SU-DHL-6 (cell line): ENCODE data around the gene LRRC40.

ENCODE experiments used
- H2AFZ ChIP-seq: fragments of 200-600 bp; sonication (generic); 2 replicates; pipeline ENCODE4 v1.6.1; 2014; ENCODE audit warnings: low read depth, mild to moderate bottlenecking, moderate library complexity, mixed read lengths, antibody characterized with exemption, low read length; ENCODE audit not compliant: severe bottlenecking
- H3F3A ChIP-seq: fragments of 200-600 bp; shearing (Covaris generic); 2 replicates; pipeline ENCODE4 v1.6.0; 2016; ENCODE audit warnings: antibody characterized with exemption, mild to moderate bottlenecking; ENCODE audit not compliant: insufficient read depth
- H3K27ac ChIP-seq: fragments of 200-600 bp; sonication (generic); 2 replicates; pipeline ENCODE4 v1.5.1; 2016; ENCODE audit warnings: low read depth, mild to moderate bottlenecking, low read length, moderate library complexity, mixed read lengths
- H3K27me3 ChIP-seq: fragments of 200-600 bp; sonication (generic), shearing (Covaris generic); 2 replicates; pipeline ENCODE4 v1.6.0; 2014; ENCODE audit warnings: mild to moderate bottlenecking, low read length
- H3K36me3 ChIP-seq: fragments of 200-600 bp; sonication (generic); 2 replicates; pipeline ENCODE4 v1.6.1; 2014; ENCODE audit warnings: mild to moderate bottlenecking, low read length, mixed read lengths
- H3K4me2 ChIP-seq: fragments of 300-600, 200-600 bp; shearing (Covaris generic), sonication (generic); 2 replicates; pipeline ENCODE4 v1.6.0; 2014; ENCODE audit warnings: low read length, low read depth, mild to moderate bottlenecking; ENCODE audit not compliant: poor library complexity, severe bottlenecking
- H3K4me3 ChIP-seq: fragments of 200-600 bp; sonication (generic); 2 replicates; pipeline ENCODE4 v1.5.1; 2014; ENCODE audit warnings: antibody characterized with exemption, low read length, mild to moderate bottlenecking, mixed read lengths; ENCODE audit not compliant: insufficient read depth, poor library complexity, severe bottlenecking
- H3K79me2 ChIP-seq: fragments of 200-600 bp; sonication (generic); 2 replicates; pipeline ENCODE4 v1.6.1; 2014; ENCODE audit warnings: mild to moderate bottlenecking, low read length, moderate library complexity; ENCODE audit not compliant: insufficient read depth
- H3K9ac ChIP-seq: fragments of 200-600 bp; sonication (generic); 2 replicates; pipeline ENCODE4 v1.7.0; 2014; ENCODE audit warnings: mild to moderate bottlenecking, low read length
- H3K9me2 ChIP-seq: fragments of 200-600 bp; sonication (generic); replicated peaks from 2 replicates; pipeline ENCODE4 v1.6.1; 2014; ENCODE audit warnings: low read length; ENCODE audit not compliant: insufficient read depth
- H3K9me3 ChIP-seq: fragments of 200-600 bp; sonication (generic); 2 replicates; pipeline ENCODE4 v1.6.1; 2014; ENCODE audit warnings: low read length, mixed read lengths; ENCODE audit not compliant: insufficient read depth
- H4K20me1 ChIP-seq: fragments of 200-600 bp; sonication (generic); 2 replicates; pipeline ENCODE4 v1.6.1; 2014; ENCODE audit warnings: low read depth, mild to moderate bottlenecking, antibody characterized with exemption, low read length, moderate library complexity, mixed read lengths
- CTCF ChIP-seq: fragments of 200-600 bp; sonication (generic); IDR thresholded peaks from one replicate; pipeline ENCODE4 v1.5.1; 2017; ENCODE audit warnings: antibody characterized with exemption, mild to moderate bottlenecking, low read length, moderate library complexity; ENCODE audit not compliant: insufficient read depth, poor library complexity, severe bottlenecking
- EZH2phosphoT487 ChIP-seq: fragments of 200-600 bp; sonication (generic), shearing (Covaris generic); conservative IDR thresholded peaks from 2 replicates; pipeline ENCODE4 v1.6.1; 2018; ENCODE audit warnings: mild to moderate bottlenecking, antibody characterized with exemption, low read length, moderate library complexity, mixed read lengths

LRRC40 gene

GRCh38 chr1:70164350-70164749 lies 41.0 kb downstream of the LRRC40 start:
- Histone ChIP-seq H3K9ac (no peak overlapping the region), H3K4me2 (no peak overlapping the region), H3K27ac (no peak overlapping the region), H3K36me3 (no peaks in the 10 kb centered on the region), H3K27me3 (no peaks in the 10 kb centered on the region), H3K79me2 (no peaks in the 10 kb centered on the region), H4K20me1 (no peaks in the 10 kb centered on the region), H3K9me2 (no peaks in the 10 kb centered on the region), H3K4me3 (no peak overlapping the region), H3F3A (no peaks in the 10 kb centered on the region), H3K9me3 (no peaks in the 10 kb centered on the region), H2AFZ (no peak overlapping the region)
- no peak for TF ChIP-seq EZH2phosphoT487
- TF ChIP-seq CTCF, result no peak

- Histone ChIP-seq H3K36me3 (peaks cover 3% of the 10 kb centered on the region; the same call in 1 of the 2 replicates), H3K27ac (no peak overlapping the region), H4K20me1 (0 out of 2 replicates have a peak, but pooled peaks cover 5% of the 10 kb centered on the region), H3K79me2 (no peaks in the 10 kb centered on the region), H3K9ac (no peak overlapping the region), H3K9me3 (no peaks in the 10 kb centered on the region), H3K27me3 (no peaks in the 10 kb centered on the region), H2AFZ (no peak overlapping the region), H3K9me2 (no peaks in the 10 kb centered on the region), H3K4me3 (no peak overlapping the region), H3F3A (0 out of 2 replicates have a peak, but pooled peaks cover 3% of the 10 kb centered on the region), H3K4me2 (no peak overlapping the region)
- TF ChIP-seq EZH2phosphoT487 (no peak), CTCF (no peak)
Observed at GRCh38 chr1:70156529-70157120, 48.8 kb downstream of the LRRC40 start.

- Histone ChIP-seq H4K20me1 (0 out of 2 replicates have a peak, but pooled peaks cover 5% of the 10 kb centered on the region), H3K27me3 (no peaks in the 10 kb centered on the region), H3K9ac (no peak overlapping the region), H2AFZ (no peak overlapping the region), H3K79me2 (no peaks in the 10 kb centered on the region), H3F3A (0 out of 2 replicates have a peak, but pooled peaks cover 3% of the 10 kb centered on the region), H3K27ac (no peak overlapping the region), H3K9me2 (no peaks in the 10 kb centered on the region), H3K9me3 (no peaks in the 10 kb centered on the region), H3K4me3 (no peak overlapping the region), H3K36me3 (peaks cover 10% of the 10 kb centered on the region; the same call in 1 of the 2 replicates), H3K4me2 (no peak overlapping the region)
- TF ChIP-seq EZH2phosphoT487 (no peak), CTCF (no peak)
Observed at GRCh38 chr1:70153739-70154138, 51.6 kb downstream of the LRRC40 start.
